Stimulated activated CD8-positive, alpha-beta memory T cell treated with anti-CD3 and anti-CD28 coated beads, Interleukin-7, amount 100 ng/mL, for 24 hours (primary cell): Measurements from ENCODE around the gene LRRC3.

Source experiments
- DNase-seq: peaks from one replicate; pipeline ENCODE4 v3.0.0-alpha.2; 2020; ENCODE audit warnings: low read depth

Gene LRRC3

DNA sequence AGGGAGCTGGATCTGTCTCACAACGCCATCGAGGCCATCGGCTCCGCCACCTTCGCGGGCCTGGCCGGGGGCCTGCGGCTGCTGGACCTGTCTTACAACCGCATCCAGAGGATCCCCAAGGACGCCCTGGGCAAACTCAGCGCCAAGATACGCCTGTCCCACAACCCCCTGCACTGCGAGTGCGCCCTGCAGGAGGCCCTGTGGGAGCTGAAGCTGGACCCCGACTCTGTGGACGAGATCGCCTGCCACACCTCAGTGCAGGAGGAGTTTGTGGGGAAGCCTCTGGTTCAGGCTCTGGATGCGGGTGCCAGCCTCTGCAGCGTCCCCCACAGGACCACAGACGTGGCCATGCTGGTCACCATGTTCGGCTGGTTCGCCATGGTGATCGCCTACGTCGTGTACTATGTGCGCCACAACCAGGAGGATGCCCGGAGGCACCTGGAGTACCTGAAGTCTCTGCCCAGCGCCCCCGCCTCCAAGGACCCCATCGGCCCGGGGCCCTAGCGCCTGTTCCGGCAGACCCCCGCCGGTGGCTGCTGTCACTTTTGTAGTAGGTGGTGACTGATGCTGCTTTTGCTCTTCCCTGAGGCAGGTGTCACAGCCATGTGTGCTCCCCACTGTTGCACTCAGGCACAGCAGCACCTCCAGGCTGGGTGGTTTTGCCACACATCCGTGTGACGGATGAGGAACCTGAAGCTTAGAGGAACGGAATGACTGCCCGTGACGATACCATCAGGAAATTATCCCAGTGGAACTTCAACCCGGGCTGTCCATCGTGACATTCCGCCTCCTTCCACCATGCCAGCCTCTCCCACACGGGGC lies 1.8 kb downstream of the LRRC3 start:
- DNase-seq = no peak

DNA sequence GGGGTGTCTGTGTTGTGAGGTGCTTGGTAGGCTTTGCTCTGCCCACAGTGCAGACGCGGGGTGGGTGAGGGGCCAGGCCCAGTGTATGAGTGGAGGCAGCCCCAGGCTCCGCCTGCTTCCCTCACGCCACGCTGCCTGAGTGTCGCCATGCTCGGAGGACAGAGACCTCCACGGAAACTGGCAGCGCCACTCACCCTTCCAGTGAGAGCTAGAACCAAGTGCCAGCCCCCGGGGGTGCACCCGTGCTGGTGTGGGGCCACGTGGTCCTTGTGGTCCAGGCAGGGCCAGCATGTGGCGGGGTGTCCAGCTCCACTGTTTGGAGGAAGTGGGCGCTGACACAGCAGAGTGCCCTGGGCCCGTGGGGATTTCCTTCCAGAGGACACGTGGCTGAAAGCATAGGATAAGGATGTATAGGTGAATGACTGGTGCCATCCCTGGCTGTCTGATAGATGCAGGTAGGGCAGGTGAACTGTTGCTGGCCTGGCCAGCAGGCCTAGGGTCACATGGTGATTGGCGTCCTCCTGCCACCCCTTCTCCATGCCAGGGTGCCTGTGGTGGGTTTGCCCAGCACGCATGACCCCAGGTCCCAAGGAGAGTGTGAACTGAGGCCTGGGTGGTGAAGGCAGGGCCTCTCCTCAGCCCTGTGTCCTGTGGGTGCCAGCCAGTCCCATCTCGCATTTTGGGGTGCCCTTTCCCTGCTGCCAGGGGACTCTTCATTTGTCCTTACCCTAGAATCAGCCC lies 3.8 kb downstream of the LRRC3 start:
- no peak for DNase-seq

DNA sequence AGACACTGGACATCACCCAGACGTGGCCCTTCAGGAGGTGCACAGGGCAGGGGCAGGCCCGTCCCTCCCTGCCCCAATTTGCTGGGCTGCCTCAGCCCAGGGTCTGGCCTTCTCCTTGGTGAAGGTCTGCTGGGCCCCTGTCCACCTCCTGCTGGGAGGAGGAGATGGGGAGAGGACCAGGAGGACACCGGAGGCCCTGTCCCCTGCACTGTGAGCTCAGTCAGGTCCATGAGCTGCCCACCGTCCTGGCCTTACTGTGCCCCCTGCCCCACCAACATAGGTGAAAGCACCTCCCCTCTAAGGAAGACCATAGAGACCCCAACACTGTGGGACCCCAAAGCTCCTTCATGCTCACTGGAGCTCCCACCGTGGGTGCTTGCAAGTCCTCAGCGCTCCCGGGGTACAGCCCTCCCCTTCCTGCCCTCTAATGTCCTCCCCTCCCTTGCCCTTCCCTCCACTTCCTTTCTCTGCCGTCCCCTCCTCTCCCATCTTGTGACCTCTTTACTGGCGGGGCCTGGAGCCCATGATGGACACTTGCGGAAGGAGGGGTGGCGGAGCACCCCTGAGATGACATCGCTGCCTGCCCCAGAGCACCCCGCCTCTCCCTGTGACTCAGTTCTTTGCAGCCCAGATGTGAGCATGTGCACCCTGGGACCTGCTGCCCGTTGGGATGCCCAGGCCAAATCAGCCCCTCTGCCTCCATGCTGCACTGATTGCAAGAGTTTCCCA lies 4.6 kb downstream of the LRRC3 start:
- DNase-seq = no peak

DNA sequence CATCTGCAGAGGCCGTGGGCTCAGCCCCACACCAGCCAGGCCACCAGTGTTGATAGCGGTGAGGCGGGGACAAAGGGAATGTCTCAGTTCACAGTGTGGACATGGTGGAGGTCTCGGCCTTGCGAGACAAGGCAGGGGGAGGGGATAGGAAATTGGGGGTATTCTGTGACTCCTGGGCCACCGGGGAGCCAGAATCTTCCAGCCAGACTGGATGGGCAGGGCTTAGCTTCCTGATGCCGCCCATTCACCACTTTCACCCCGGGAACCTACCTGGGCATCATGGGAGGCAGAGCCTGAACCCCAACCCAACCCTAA lies 5.1 kb downstream of the LRRC3 start:
- DNase-seq = no peak

DNA sequence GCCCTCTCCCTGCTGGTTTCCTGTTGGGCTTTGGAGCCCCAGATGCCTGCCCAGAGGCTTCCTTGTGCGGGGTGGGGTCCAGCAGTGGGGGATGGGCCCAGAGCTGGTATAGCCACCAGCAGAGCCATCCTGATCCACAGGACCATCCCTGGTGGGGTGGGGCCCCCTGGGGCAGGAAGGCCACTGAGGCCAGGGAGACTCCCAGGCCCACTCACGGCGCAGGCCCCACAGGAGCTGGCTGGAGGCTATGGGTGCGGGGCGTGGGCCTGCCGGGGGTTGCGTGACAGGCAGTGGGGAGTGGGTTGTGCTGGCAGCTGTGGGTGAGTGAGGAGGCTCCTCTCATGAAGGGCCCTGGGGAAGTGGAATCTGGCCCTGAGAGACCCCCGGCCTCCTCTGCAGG lies 5.7 kb downstream of the LRRC3 start:
- DNase-seq = no peak

DNA sequence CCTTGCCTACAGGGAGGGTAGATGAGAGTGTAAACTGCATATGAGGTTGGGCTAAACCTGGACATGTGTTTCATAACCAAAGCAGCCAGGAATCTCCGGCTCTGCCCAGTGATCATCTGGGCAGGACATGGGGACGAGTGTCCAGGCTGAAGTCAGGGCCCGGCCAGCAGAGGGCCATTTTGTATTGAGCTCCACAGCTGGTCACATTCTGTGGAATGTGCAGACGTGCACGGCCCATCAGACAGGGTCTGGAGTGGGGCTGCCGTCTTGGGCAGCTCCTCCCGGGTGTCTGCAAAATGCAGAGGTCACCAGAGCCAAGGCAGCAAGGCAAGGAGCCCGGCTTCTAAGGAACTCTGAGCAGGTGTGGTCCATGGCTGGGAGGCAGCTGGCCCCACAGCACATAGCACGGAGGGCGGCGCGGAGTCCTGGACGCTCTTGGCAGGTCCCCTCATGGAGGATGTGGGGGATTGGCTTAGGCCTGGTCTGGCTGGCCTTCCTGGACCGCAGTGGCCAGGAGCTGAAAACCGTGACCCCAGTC lies 6.2 kb downstream of the LRRC3 start:
- DNase-seq = no peak

DNA sequence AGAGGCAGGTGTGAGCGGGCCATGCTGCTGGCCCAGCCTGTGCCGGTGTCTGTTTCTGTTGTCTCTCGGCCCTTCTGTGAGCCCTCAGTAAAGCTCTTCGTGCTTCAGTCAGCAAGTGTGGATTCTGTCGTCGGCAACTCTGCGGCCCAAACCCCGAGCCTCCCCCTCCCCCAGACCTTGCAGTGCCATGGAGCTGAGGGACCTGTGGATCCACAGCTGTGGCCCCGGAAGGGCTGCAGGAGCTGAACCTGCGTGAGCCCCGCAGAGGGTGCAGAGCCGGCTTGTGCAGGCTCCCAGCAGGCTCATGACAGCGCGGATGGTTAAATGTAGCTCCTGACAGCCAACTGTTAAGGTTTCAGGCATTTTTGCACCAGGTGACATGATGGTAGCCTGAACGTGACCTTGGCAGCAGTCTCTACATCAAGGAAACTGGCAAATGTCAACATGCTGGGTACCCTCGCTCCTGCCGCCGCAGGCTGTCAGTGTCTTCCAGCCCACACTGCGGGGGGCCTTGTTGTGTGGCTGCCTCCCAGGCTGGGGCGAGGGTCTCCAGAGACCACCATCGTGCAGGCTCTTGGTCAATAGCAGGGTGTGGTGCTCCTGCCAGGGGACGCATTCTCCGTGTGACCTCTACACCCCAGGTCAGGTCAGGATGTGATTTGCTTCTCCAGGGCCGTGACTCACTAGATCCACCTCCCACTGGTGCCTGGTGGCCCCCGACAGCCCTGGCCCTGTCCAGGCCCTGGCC lies 7.0 kb downstream of the LRRC3 start:
- no peak for DNase-seq

DNA sequence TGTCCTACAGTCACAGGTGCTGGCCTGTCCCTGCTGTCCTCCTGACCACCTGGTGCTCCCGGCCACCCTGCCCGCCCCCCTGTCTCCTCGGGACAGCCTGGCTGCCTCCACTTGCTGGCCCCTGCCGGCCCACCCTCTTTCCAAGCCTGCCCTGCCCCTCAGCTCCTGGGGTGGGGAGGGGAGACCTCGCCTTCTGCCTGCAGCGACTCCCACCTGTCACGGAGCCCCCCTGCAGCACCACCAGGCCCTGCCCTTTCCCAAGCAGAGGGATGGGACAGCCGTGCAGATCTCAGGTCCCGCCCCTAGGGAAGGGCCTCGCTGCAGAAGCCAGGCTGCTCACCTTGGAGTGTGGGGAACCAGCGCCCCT lies 7.5 kb downstream of the LRRC3 start:
- no peak for DNase-seq

DNA sequence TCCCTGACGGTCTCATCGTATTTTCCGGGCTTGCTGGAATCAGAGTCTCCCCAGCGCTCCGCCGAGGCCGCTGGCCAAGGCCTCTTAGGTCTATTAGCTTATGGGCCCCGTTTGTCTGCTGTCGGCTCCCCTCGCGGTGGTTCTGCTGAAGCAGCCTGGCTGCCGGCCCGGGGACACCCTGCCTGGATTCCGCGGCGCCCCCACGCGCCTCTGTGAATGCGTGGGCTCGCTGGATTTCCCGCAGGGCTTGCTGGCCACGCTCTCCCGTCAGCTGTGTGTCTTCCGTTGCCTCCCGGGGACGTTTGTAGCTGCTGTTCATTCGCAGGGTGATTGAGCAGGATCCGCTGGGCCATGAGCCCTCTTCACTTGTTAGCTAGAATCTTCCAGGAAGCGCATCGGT lies 8.4 kb downstream of the LRRC3 start:
- no peak for DNase-seq

DNA sequence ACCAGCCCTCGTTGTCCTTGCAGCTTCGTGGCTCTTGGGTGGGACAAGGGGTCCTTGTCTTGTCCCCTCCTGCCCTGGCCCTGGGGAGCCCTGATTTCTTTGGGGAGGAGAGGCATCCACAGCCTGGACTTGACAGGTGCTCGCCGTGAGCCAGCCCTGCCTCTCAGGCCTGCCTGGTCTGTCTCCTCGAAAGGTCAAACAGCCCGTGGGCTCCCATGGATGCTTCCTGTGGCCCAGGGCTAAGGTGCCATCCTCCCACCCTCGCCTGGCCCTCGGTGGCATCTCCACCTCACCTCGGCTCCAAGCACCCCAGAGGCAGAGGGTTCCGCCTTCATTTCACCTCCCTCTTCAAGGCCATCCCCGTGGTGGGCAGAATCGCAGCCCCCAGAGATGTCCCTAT lies 9.0 kb downstream of the LRRC3 start:
- no peak for DNase-seq

DNA sequence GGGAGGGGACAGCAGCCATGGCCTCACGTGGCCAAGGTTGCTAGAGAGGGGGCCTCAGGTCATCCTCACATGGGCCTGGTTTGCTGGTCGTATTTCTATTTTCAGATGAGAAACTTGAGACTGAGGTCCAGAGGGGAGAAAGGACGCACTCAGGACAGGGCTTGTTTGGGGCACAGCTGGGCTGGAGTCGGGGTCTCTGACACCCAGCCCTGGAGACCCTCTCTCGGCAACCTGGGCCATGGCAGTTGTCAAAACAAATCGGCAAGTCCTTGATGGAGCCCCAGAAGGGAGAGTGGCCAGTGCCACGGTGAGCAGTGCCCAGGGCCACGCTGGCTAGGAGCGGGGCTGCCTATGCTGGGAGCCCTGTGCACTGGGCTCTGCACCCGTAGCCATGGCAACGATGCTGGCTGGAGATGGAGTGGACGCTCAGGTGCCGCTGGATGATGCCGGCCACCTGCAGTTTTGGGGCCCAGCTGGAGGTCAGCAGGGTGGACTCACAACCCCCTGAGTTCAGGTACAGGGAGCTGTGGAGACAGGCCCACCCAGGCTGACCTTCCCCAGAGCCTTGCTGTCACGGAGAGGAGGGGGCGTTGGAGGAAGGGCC lies 11.1 kb downstream of the LRRC3 start:
- no peak for DNase-seq

DNA sequence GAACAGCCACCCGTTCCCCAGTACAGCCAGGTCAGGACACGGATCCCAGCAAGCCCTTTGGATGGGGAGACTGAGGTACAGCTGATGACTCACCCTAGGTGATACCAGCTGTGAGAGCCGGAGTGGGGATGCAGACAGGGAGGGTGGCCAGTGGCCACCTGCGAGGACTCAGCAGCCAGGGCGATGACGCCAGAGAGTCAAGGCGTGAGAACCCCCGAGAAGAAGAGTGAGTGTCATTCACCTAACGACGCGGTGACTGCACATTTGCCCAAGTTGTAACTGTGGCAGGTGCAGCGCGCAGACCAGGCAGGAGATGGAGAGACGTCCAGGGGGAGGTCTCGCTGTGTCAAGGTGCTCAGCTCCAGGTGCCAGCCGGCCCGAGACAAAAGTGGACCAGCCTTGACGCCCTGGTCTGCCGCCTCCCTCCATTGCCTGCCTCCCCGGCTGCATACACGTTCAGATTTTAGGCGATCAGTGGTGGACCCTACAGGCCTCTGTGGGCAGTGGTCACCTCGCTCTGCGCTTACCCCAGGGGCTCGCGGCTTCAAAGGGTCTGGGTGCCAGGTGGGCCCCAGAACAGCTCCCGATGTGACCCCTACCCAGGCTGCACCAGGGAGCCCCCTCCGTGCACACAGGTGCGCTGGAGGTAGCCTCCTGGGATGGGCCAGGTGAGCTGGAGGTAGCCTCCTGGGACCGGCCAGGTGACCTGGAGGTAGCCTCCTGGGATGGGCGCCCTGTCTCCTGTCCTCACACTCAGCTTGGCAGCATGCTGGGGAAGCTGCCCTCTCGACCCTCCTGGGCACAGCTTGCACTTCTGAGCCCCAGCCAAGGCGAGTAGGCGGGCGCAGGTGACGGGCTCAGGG lies 11.9 kb downstream of the LRRC3 start:
- DNase-seq = no peak

DNA sequence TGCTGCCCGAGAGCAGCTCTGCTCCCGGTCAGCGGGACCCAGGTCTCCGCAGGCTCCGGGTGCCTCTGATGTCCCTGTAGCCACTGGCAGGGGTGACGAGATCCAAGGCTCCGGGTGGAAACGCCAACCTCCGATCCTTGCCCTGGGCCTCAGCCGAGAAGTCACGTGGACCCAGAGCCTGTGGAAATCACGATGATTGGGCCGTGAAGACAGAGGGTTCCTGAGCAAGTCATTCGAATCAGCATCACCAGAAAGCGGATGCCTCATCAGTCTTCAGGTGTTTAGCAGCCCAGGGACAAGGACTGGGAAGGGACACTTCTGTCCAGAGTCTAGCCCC lies 12.5 kb downstream of the LRRC3 start:
- no peak for DNase-seq

DNA sequence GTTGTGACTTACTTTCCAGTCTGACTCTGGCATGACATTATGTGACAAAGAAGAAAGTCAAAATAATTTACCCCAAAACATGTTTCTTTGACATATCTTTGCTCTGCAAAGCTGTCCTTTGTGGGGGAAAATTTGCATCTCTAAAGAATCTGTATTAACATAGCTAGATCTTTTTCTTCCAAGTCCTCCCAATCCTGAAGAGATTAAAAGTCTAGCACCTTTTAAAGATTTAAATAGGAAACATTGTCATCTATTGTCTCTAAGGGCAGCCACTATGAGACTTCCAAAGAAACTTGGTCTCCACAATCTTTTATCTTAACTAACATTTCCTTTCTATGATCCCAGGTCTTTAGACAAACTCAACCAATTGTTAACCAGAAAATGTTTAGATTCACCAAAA lies 16.0 kb downstream of the LRRC3 start:
- DNase-seq = no peak

DNA sequence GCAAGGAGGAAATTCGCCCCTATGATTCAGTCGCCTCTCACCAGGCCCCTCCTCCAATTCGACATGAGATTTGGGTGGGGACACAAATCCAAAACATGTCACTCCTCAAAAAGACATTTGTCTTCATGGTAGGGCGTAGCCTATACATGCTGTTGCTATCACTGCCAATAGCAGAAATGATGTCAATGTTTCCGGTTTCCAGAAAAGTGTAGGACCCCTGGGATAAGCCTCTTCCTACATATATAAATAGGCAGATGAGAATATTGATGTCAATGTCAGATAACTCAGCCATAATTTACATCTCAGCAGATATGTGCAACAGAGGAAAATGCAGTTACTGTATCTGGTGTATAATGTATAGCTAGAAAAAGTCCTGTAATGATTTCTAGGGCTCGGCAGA lies 16.7 kb downstream of the LRRC3 start:
- DNase-seq = no peak

DNA sequence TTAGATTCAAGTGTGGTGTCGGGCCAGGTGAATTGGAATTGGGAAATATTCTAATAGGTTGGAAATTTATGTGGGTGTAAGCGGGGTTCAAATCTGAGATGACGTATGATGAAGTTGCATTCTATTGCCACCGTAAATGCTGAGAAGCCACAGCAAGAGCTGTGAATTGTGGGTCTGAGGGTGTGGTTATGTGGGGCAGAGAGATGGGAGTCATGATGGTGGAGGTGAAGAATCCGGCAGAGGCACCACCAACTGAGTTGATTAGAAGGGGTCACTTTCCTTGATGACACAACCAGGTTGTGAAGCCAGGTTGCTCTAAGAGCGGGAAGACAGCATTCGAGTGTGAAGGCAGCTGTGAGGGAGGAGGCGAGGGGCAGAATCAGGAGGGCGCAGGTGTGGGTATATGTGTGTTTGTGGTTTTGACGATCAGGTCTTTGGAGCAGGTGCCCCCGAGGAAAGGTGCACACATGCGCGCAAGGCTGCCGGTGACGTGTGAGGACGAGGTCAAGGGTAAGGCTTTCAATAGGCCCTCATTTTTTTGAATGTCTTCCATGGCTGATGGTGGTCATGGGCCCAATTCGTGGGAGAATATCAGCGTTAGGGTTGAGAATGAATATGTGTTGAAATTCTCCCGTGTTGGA lies 18.7 kb downstream of the LRRC3 start:
- DNase-seq = no peak

DNA sequence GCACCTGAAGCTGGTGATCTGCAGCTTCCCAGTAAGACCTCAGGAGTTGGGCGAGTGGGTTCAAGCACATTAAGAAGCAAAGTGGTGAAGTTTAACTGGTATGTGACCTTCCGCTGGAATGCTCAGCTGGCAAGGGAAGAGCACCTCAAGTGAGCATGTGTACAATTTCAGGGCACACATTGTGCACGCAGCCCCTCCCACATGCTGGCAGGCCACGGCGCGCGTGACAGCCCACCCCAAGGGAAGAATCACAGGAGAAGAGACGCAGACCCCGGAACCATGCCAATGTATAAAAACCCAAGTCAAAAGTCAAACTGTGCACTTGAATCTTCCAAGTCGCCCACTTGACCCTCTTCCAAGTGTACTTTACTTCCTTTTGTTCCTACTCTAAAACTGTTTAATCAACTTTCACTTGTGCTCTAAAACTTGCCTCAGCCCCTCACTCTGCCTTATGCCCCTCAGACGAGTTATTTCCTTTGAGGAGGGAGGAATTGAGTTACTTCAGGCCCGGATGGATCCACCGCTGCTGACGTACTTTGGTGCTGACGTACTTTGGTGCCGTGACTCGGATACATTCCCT lies 20.0 kb downstream of the LRRC3 start:
- no peak for DNase-seq

DNA sequence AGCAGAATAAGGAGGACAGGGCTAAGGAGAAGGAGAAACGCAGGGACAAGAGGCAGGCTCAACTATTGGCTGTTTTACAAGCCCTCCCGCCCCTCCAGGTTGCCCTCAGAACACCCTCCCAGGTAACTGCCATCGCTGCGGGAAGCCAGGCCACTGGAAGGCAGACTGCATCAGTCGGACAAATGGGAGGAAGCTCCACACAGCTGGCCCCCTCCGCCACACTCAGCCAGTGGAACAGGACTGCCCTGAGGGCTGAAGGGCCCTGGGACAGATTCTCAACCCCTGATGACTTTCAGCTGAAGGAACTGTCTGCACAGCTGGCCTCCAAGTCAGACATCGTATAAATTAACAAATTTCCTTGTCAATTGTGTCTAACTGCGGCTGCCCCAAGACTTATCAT lies 21.8 kb downstream of the LRRC3 start:
- DNase-seq = no peak

DNA sequence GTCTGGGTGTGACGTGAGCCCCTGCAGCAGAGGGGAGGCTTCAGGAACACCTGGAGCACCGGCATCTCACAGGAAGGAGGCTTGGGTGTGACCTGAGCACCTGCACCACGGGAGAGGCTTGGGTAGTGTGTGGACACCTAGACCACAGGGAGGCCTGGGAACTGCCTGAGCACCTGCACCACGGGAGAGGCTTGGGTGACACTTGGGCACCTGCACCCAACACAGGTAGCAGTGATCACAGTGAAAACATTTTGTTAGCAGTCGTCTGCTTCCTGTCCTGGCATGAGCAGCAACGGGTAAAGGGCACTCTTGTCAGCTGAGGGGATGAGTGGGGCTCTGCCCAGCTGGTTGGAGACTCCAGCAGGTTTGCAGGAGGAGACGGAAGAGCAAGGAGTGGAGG lies 22.4 kb downstream of the LRRC3 start:
- no peak for DNase-seq

DNA sequence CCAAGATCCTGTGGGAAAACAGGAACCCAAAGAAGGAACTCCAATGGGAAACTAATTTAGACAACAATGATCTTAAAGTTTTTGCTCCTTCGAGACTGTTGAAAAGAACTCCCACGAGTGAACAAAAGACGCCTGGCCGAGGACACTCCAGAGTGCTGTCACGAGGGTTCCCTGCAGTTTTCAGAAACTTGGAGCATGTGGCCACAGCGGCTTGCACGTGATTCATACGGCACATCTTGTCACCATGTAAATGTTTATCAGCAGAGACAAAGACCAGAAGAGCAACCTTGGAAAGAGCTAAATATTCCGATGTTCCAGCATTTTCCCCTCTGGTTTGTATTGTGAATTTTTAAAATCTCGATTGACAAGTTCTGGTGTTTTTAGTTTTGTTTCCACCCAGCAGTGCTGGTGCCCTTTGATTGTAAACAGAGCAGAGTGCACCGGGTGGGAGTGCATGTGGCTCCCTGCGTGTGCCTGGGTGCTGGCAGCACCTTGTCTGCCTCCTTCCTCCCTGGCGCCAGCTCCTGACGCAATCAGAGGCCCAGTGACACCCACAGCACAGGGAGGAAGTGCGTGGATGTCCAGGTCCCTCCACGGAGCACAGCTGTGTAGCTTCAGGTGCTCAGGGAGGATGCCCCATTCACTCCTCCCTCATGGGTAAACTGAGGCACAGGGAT lies 23.0 kb downstream of the LRRC3 start:
- DNase-seq = no peak
